PFSK-1 (cell line): ENCODE results near the gene NCK2.

ENCODE experiments used
- FOXP2 ChIP-seq: optimal IDR thresholded peaks from 2 replicates; pipeline ENCODE3; 2011; ENCODE audit warnings: borderline replicate concordance, control low read depth, inconsistent platforms; ENCODE audit not compliant: insufficient read depth; ENCODE audit errors: extremely low read length, extremely low read depth
- POLR2AphosphoS5 ChIP-seq: IDR thresholded peaks from 2 replicates; pipeline ENCODE4 v1.6.1; 2012; ENCODE audit warnings: low read depth, mild to moderate bottlenecking, control low read depth, low read length, moderate library complexity
- REST ChIP-seq, 2 experiments: IDR thresholded peaks; 2 replicates each; pipeline versions ENCODE4 v1.6.1 to v1.8.0; 2011 to 2012; ENCODE audit warnings: low read depth in 2 of 2, low read length in 2 of 2, control low read depth in 1 of 2, inconsistent platforms in 1 of 2, mild to moderate bottlenecking in 1 of 2, moderate library complexity in 1 of 2; ENCODE audit not compliant: insufficient read depth in 1 of 2
- SIN3A ChIP-seq: IDR thresholded peaks from 2 replicates; pipeline ENCODE4 v1.6.1; 2012; ENCODE audit warnings: mild to moderate bottlenecking, low read length, moderate library complexity, borderline replicate concordance; ENCODE audit not compliant: insufficient read depth
- TAF1 ChIP-seq: IDR thresholded peaks from 2 replicates; pipeline ENCODE4 v1.6.1; 2012; ENCODE audit warnings: low read length, control low read depth, borderline replicate concordance; ENCODE audit not compliant: insufficient read depth

Gene NCK2

GRCh38 chr2:105882341-105882740, 137.6 kb downstream of the NCK2 start:
- TF ChIP-seq REST (IDR thresholded peaks at IDR 0.05; ENCODE audit: insufficient read depth in 1 of 2, low read depth in 2 of 2, low read length in 2 of 2), result no peak
- TF ChIP-seq POLR2AphosphoS5, result no peak
- no peak for TF ChIP-seq SIN3A
- TF ChIP-seq TAF1, result no peak
- TF ChIP-seq FOXP2, result no peak

- TF ChIP-seq REST (IDR thresholded peaks at IDR 0.05; ENCODE audit: insufficient read depth in 1 of 2, low read depth in 2 of 2, low read length in 2 of 2) (no peak), FOXP2 (no peak), SIN3A (no peak), TAF1 (no peak), POLR2AphosphoS5 (no peak)
Measured at GRCh38 chr2:105882920-105883435, 138.3 kb downstream of the NCK2 start.

- no peak for TF ChIP-seq TAF1
- TF ChIP-seq REST (IDR thresholded peaks at IDR 0.05; ENCODE audit: insufficient read depth in 1 of 2, low read depth in 2 of 2, low read length in 2 of 2), result no peak
- TF ChIP-seq SIN3A, result no peak
- TF ChIP-seq FOXP2, result no peak
- TF ChIP-seq POLR2AphosphoS5, result no peak
Measured at GRCh38 chr2:105883911-105884694, 139.4 kb downstream of the NCK2 start.

GRCh38 chr2:105885456-105885855, 140.7 kb downstream of the NCK2 start:
- TF ChIP-seq REST (IDR thresholded peaks at IDR 0.05; ENCODE audit: insufficient read depth in 1 of 2, low read depth in 2 of 2, low read length in 2 of 2), result no peak
- no peak for TF ChIP-seq FOXP2
- no peak for TF ChIP-seq TAF1
- TF ChIP-seq SIN3A, result no peak
- TF ChIP-seq POLR2AphosphoS5, result no peak
